ENCODE results near the gene GLRX. TPM values are rescaled to one million over a fixed set of nuclear protein-coding genes. Genes with fewer than 3 reads are reported as not detected.
"Not testable (repeated sequence)": the region's sequence is repeated elsewhere in the genome, so short reads cannot be mapped to it uniquely, and the experiment has no call there.

The GLRX gene
- total RNA-seq, 2 donors from 2014 or later, result 109 to 408 TPM

GRCh38 chr5:95845391-95845790 lies 22.9 kb upstream of the GLRX start:
- Mint-ChIP-seq H3K9me3 (no peaks in the 10 kb centered on the region), H3K27me3 (peaks cover 0 to 3% of the 10 kb centered on the region in 2 donors), H3K4me3 (no peak overlapping the region), H3K4me1 (ENCODE audit: low read depth in 2 of 2) (peaks cover 21 to 23% of the 10 kb centered on the region in 2 donors), H3K36me3 (no peaks in the 10 kb centered on the region), H3K27ac (peak overlapping the region in 1 of 2 donors; percentile 85)
- DNase-seq (ENCODE audit: low spot score) (no peak), ATAC-seq (no peak)

GRCh38 chr5:95843733-95844223 lies 21.3 kb upstream of the GLRX start:
- DNase-seq (ENCODE audit: low spot score), result no peak
- Mint-ChIP-seq H3K4me1 (ENCODE audit: low read depth in 2 of 2) (peaks cover 23 to 28% of the 10 kb centered on the region in 2 donors), H3K27ac (peak overlapping the region; percentile 77 to 91), H3K36me3 (no peaks in the 10 kb centered on the region), H3K27me3 (peaks cover 0 to 3% of the 10 kb centered on the region in 2 donors), H3K4me3 (no peak overlapping the region), H3K9me3 (no peaks in the 10 kb centered on the region)
- no peak for ATAC-seq

DNA sequence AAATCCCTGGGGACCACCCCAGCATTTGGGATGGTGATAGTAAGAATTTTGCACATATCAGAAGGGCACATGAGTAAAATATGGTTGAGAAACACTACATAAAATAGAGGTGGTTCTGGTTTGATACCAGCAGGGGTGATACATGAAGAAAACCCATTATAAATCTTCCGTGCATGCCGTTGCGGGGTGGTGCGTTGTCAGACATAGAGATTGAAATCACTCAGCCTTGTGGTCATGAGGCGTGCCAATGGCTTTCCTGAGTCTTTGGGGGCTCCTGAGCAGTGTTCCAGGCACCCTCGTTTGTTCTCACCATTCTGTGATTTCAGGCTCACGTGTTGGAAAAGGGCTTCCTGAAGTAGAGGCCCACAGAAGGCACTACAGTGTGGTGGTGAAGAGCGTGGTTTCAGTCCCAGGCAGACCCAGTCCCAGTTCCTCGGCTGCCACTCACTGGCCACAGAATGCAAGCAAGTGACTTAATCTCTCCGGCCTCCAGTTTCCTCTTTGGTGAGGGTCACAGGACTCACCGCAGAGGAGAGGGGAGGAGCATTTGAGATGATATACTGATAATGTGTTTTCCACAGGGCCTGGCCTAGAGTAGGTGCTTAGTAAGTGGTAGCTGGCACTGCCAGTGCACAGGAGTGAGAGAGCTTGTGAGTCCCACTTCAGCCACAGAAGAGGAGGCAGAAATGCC lies 20.5 kb upstream of the GLRX start:
- Mint-ChIP-seq H3K27ac (peak overlapping the region; percentile 77 to 91), H3K4me3 (peak overlapping the region; percentile 59), H3K27me3 (peaks cover 0 to 2% of the 10 kb centered on the region in 2 donors), H3K9me3 (no peaks in the 10 kb centered on the region), H3K4me1 (ENCODE audit: low read depth in 2 of 2) (peaks cover 23 to 32% of the 10 kb centered on the region in 2 donors), H3K36me3 (no peaks in the 10 kb centered on the region)
- peak; percentile 85 for DNase-seq (ENCODE audit: low spot score)
- peak; percentile 91 to 92 for ATAC-seq

DNA sequence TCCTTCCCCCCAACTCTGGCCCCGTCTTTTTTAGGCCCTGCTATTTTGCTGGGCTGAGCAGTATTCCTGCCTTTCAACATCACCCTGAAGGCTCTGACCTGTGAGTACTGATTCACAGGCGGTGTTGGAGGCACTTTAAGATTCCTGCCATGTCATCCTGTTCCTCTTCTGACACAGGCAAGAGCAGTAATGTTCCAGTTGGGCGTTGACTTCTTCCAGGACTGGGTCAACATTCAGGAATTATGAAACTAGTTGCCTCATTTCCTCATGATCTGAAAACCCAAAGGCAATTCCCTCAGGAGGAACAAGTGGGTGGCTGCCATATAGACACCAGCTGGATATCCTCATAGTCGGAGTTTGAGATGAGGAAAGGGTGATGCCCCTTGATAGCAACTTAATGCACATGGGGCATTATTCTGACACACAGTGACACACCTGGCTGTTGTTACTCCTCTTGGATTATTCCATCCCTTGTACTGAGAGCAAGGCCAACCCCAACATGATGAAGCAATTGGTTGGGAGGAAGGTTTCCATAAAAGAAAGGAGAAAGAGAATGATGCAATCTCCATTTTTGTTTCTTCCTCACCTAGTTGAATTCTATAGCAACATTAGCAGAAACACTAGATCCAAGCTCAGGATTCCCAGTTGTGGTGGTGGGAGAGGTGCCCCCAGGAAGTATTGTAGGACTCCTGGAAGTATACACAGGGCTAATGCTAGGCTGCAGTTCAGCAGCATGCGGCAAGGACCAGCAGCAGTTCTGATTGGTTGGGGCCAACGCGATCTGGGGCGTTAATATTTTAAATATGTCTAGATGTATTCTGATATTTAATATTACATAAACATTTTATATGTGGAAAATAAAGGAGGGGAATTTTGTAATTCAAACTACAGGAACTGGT lies 19.6 kb upstream of the GLRX start:
- no peaks in the 10 kb centered on the region for H3K27me3 Mint-ChIP-seq
- peak overlapping the region; percentile 77 to 91 for H3K27ac Mint-ChIP-seq
- peaks cover 3% of the 10 kb centered on the region for H3K9me3 Mint-ChIP-seq
- H3K4me3 Mint-ChIP-seq, result peak overlapping the region; percentile 59
- DNase-seq (ENCODE audit: low spot score) (no peak), ATAC-seq (no peak)
- H3K36me3 Mint-ChIP-seq, result no peaks in the 10 kb centered on the region
- H3K4me1 Mint-ChIP-seq (ENCODE audit: low read depth in 2 of 2), result peaks cover 28 to 36% of the 10 kb centered on the region in 2 donors

DNA sequence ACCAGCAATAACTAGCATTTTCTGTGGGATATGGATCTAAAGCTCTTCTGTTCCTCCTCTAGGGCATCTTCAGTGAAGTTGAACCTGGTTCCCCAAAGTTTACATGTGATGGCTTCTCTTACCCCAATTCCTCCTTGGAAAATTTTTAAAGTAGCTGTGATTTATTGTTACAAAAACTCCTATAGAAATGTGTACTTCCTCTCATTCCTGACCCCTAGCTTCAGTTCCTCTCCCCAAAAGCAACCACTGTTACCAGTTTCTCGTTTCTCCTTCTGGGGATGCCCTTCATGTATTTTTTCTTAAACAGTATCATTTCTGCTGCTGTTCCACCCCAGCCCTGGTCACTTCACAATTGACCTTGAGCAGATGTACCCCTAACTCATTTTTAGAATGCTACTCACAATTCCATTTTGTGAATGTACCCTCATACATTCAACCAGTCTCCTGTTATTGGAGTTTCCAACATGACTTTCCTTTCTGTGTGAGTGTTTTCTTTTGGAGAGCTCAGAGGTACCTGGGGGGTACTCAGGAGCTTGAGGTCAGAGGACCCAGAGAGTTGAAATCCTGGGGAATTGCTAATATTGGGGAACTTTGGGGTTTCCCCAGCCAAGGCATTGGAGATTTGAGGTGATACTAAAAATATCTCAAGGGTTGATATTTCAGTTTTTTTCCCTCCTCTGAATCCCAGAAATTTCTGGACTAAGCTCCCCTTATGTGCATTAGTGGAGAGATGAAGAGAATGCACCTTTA lies 18.6 kb upstream of the GLRX start:
- no peaks in the 10 kb centered on the region for H3K27me3 Mint-ChIP-seq
- ATAC-seq (no peak), DNase-seq (ENCODE audit: low spot score) (no peak)
- peaks cover 3% of the 10 kb centered on the region for H3K9me3 Mint-ChIP-seq
- no peak overlapping the region for H3K4me3 Mint-ChIP-seq
- no peak overlapping the region for H3K27ac Mint-ChIP-seq
- H3K36me3 Mint-ChIP-seq, result no peaks in the 10 kb centered on the region
- peaks cover 33 to 40% of the 10 kb centered on the region in 2 donors for H3K4me1 Mint-ChIP-seq (ENCODE audit: low read depth in 2 of 2)

DNA sequence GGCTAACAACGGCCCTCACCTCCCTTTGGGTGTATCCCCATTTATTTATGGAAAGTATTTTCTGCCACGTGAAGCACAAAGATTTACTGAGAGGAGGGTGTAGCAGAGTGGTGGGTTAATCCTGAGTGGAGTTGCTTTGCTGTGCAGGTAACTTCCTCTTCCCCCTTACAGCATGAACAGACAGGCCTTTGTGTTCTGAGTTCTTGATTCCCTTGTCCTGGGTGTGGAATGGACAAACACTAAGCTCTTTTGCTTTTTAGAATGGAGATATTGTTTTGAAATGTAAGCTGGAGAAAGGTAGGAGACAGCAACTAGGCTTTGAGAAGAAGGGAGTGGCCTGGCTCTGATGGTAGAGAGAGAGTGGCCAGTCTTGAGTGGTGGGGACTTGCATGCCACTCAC lies 17.1 kb upstream of the GLRX start:
- Mint-ChIP-seq H3K4me1 (ENCODE audit: low read depth in 2 of 2) (peaks cover 43% of the 10 kb centered on the region in 2 donors), H3K27me3 (no peaks in the 10 kb centered on the region), H3K4me3 (no peak overlapping the region), H3K36me3 (no peaks in the 10 kb centered on the region), H3K27ac (peak overlapping the region in 1 of 2 donors; percentile 94), H3K9me3 (peaks cover 3% of the 10 kb centered on the region)
- ATAC-seq (no peak), DNase-seq (ENCODE audit: low spot score) (no peak)

DNA sequence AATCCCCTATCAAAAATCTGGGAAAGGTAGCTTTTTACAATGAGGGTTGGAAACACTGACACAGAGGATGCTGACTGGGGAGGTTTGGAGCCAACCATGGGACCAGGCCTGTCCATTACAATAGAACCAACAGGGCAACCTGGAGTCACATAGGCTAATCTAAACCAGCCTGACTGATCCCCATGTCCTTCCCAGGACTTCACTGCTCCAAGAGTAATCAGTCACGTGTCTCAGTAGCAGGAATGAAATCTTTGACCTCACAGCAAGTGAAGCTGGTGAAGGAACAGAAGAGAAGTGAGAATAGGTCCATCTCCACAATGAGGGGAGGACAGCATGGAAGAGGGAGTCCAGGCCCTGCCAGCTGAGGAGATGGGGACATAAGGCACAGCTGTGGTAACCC lies 16.0 kb upstream of the GLRX start:
- ATAC-seq, result no peak
- peaks cover 50 to 54% of the 10 kb centered on the region in 2 donors for H3K4me1 Mint-ChIP-seq (ENCODE audit: low read depth in 2 of 2)

GRCh38 chr5:95838001-95838520 lies 15.5 kb upstream of the GLRX start:
- peaks cover 3% of the 10 kb centered on the region for H3K9me3 Mint-ChIP-seq
- no peaks in the 10 kb centered on the region for H3K36me3 Mint-ChIP-seq
- H3K4me1 Mint-ChIP-seq (ENCODE audit: low read depth in 2 of 2), result peaks cover 47 to 52% of the 10 kb centered on the region in 2 donors
- no peak for ATAC-seq
- H3K4me3 Mint-ChIP-seq, result no peak overlapping the region
- H3K27ac Mint-ChIP-seq, result peak overlapping the region in 1 of 2 donors; percentile 94
- no peak for DNase-seq (ENCODE audit: low spot score)
- H3K27me3 Mint-ChIP-seq, result no peaks in the 10 kb centered on the region

More for the DNA sequence above, 16.0 kb upstream of the GLRX start:
- no peak for DNase-seq (ENCODE audit: low spot score)
- H3K36me3 Mint-ChIP-seq, result no peaks in the 10 kb centered on the region
- H3K27ac Mint-ChIP-seq, result peak overlapping the region in 1 of 2 donors; percentile 94
- no peaks in the 10 kb centered on the region for H3K27me3 Mint-ChIP-seq
- no peak overlapping the region for H3K4me3 Mint-ChIP-seq
- peaks cover 3% of the 10 kb centered on the region for H3K9me3 Mint-ChIP-seq

DNA sequence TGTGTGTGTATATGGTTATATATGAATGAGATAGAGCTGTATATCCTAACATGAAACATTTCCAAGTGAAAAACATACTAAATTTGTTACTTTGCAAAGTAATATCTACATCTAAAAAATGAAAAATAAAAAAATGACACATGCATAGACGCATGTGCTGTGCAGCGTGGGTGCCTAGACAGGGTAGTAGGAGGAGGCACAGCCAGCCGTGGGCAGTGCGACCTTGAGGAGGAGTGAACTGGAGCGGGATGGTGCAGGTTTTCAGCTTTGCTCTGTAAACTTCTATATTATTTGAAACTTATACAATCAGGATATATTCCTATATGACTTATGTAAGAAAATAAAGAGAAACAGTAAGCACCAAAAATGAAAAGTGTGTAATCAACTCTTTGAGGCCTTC lies 15.0 kb upstream of the GLRX start:
- Mint-ChIP-seq H3K36me3 (no peaks in the 10 kb centered on the region), H3K4me1 (ENCODE audit: low read depth in 2 of 2) (peaks cover 46 to 52% of the 10 kb centered on the region in 2 donors), H3K9me3 (peaks cover 3% of the 10 kb centered on the region), H3K27me3 (no peaks in the 10 kb centered on the region), H3K27ac (peak overlapping the region in 1 of 2 donors; percentile 94), H3K4me3 (no peak overlapping the region)
- no peak for ATAC-seq
- no peak for DNase-seq (ENCODE audit: low spot score)

- H3K27ac Mint-ChIP-seq, result peak overlapping the region; percentile 94
- ATAC-seq, result not testable (repeated sequence)
Measured at GRCh38 chr5:95836971-95837370, 14.4 kb upstream of the GLRX start.

GRCh38 chr5:95836544-95836943 lies 14.0 kb upstream of the GLRX start:
- Mint-ChIP-seq H3K4me1 (ENCODE audit: low read depth in 2 of 2) (peaks cover 44 to 49% of the 10 kb centered on the region in 2 donors), H3K36me3 (no peaks in the 10 kb centered on the region), H3K27ac (peak overlapping the region; percentile 94), H3K27me3 (no peaks in the 10 kb centered on the region), H3K4me3 (peak overlapping the region; percentile 96), H3K9me3 (peaks cover 3% of the 10 kb centered on the region)
- DNase-seq (ENCODE audit: low spot score) (no peak), ATAC-seq (no peak)

More at GRCh38 chr5:95836971-95837370, 14.4 kb upstream of the GLRX start:
- not testable (repeated sequence) for H3K27me3 Mint-ChIP-seq; H3K9me3 Mint-ChIP-seq; H3K36me3 Mint-ChIP-seq; DNase-seq (ENCODE audit: low spot score)
- H3K4me1 Mint-ChIP-seq (ENCODE audit: low read depth in 2 of 2), result peaks cover 45 to 47% of the 10 kb centered on the region in 2 donors
- peak overlapping the region; percentile 96 for H3K4me3 Mint-ChIP-seq

DNA sequence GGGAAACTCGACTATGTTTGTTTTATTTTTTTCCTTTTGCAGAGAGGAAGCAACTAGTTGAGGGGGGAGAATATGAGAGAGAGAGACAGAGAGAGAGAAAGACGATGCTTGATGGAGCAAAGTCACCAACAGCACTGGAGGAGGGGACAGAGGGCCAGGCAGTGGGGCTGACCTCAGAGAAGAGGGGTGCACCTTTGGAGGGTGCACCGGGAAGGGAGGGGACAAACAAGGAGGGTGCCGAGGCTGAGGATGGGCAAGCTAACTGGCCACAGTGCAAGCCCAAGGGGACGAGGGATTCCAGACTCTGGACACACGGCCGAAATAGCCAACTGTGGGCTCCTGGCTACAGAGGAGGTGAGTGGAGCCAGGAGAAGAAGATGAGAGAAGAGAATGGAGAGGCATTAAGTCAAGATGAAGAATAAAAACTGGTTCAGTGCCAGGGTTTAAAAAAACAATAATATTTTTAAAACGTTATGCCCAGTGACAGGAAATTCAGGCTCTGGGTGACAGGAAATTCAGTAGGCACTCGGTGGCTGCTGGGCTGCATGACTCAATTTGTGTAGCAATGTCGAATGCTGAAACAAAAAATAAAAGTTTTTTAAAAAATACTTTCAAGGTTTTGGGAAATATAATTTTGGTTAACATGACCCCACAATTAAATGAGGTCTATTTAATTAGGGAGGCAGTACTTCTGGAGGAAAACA lies 13.3 kb upstream of the GLRX start:
- H3K9me3 Mint-ChIP-seq, result peaks cover 3% of the 10 kb centered on the region
- no peaks in the 10 kb centered on the region for H3K36me3 Mint-ChIP-seq
- ATAC-seq, result no peak
- H3K4me3 Mint-ChIP-seq, result peak overlapping the region; percentile 96
- H3K27me3 Mint-ChIP-seq, result no peaks in the 10 kb centered on the region
- peak overlapping the region; percentile 94 for H3K27ac Mint-ChIP-seq
- H3K4me1 Mint-ChIP-seq (ENCODE audit: low read depth in 2 of 2), result peaks cover 44 to 50% of the 10 kb centered on the region in 2 donors
- no peak for DNase-seq (ENCODE audit: low spot score)

Measured in natural killer cell treated with Interleukin-12 subunit alpha and Interleukin-12 subunit beta and Interleukin-15 and Interleukin-18, amount 100 ng/mL, for 72 hours (primary cell).